Liver (tissue), 9 donors: Measurements from ENCODE around the gene UMAD1. TPM values are rescaled to one million over a fixed set of nuclear protein-coding genes. Genes with fewer than 3 reads are reported as not detected.
"Not testable (repeated sequence)": the region's sequence is repeated elsewhere in the genome, so short reads cannot be mapped to it uniquely, and the experiment has no call there.

Experiments used
- DNase-seq: peaks from one replicate; pipeline ENCODE4 v3.0.0-alpha.2; 2017; ENCODE audit warnings: low spot score
- H3K27ac ChIP-seq, 2 donors: one replicate each; pipeline ENCODE4 v1.7.0; 2013; ENCODE audit warnings: inconsistent platforms in 2 of 2, low read length in 2 of 2, control low read depth in 1 of 2, low read depth in 1 of 2, mild to moderate bottlenecking in 1 of 2
- H3K27me3 ChIP-seq, 4 donors: one replicate each; pipeline versions ENCODE4 v1.6.1 to v1.7.0; 2013; ENCODE audit warnings: low read length in 3 of 4, inconsistent platforms in 1 of 4, mild to moderate bottlenecking in 1 of 4, moderate library complexity in 1 of 4; ENCODE audit not compliant: control insufficient read depth in 4 of 4, insufficient read depth in 4 of 4
- H3K36me3 ChIP-seq, 4 donors: one replicate each; pipeline versions ENCODE4 v1.6.1 to v1.7.0; 2013; ENCODE audit warnings: low read length in 3 of 4, mild to moderate bottlenecking in 3 of 4, low read depth in 1 of 4, moderate library complexity in 1 of 4; ENCODE audit not compliant: control insufficient read depth in 4 of 4, insufficient read depth in 3 of 4
- H3K4me1 ChIP-seq, 4 donors: one replicate each; pipeline versions ENCODE4 v1.6.1 to v1.7.0; 2013; ENCODE audit warnings: low read length in 3 of 4, mild to moderate bottlenecking in 3 of 4, moderate library complexity in 1 of 4; ENCODE audit not compliant: control insufficient read depth in 4 of 4, insufficient read depth in 4 of 4
- H3K4me3 ChIP-seq, 3 donors: one replicate each; pipeline versions ENCODE4 v1.6.1 to v1.7.0; 2013; ENCODE audit warnings: low read length in 3 of 3, control low read depth in 1 of 3, low read depth in 1 of 3, mild to moderate bottlenecking in 1 of 3
- H3K9ac ChIP-seq, 2 donors: one replicate each; pipeline ENCODE4 v1.7.0; 2013; ENCODE audit warnings: low read length in 2 of 2, mild to moderate bottlenecking in 2 of 2, moderate library complexity in 2 of 2, control low read depth in 1 of 2, low read depth in 1 of 2
- H3K9me3 ChIP-seq, 4 donors: one replicate each; pipeline versions ENCODE4 v1.6.1 to v1.7.0; 2013; ENCODE audit warnings: low read length in 3 of 4; ENCODE audit not compliant: control insufficient read depth in 4 of 4
- EGR1 ChIP-seq, 2 donors: IDR thresholded peaks; 2 replicates each; pipeline ENCODE4 v1.6.1; 2016 to 2018; ENCODE audit warnings: antibody characterized with exemption in 2 of 2, low read depth in 2 of 2
- FOXA1 ChIP-seq: IDR thresholded peaks from 2 replicates; pipeline ENCODE4 v1.6.1; 2016; ENCODE audit warnings: antibody characterized with exemption
- FOXA2 ChIP-seq: IDR thresholded peaks from 2 replicates; pipeline ENCODE4 v1.6.1; 2016; ENCODE audit warnings: antibody characterized with exemption
- HNF4A ChIP-seq, 2 donors: conservative IDR thresholded peaks; 2 replicates each; pipeline ENCODE4 v1.6.1; 2016; ENCODE audit warnings: antibody characterized with exemption in 2 of 2, mild to moderate bottlenecking in 2 of 2
- HNF4G ChIP-seq: IDR thresholded peaks from 2 replicates; pipeline ENCODE4 v1.6.1; 2016; ENCODE audit warnings: antibody characterized with exemption
- JUND ChIP-seq, 2 donors: IDR thresholded peaks; 2 replicates each; pipeline ENCODE4 v1.6.1; 2016; ENCODE audit warnings: antibody characterized with exemption in 2 of 2
- MAX ChIP-seq: IDR thresholded peaks from 2 replicates; pipeline ENCODE4 v1.6.1; 2016; ENCODE audit warnings: antibody characterized with exemption
- NR2F2 ChIP-seq: IDR thresholded peaks from 2 replicates; pipeline ENCODE4 v1.6.1; 2016; ENCODE audit warnings: antibody characterized with exemption
- RAD21 ChIP-seq, 2 donors: IDR thresholded peaks; 2 replicates each; pipeline ENCODE4 v1.6.1; 2016; ENCODE audit warnings: antibody characterized with exemption in 2 of 2, mild to moderate bottlenecking in 2 of 2
- RXRA ChIP-seq, 2 donors: IDR thresholded peaks; 2 replicates each; pipeline ENCODE4 v1.6.1; 2017 to 2018; ENCODE audit warnings: antibody characterized with exemption in 2 of 2, mild to moderate bottlenecking in 1 of 2
- SP1 ChIP-seq: IDR thresholded peaks from 2 replicates; pipeline ENCODE4 v1.6.1; 2018; ENCODE audit warnings: antibody characterized with exemption, mild to moderate bottlenecking
- TAF1 ChIP-seq: conservative IDR thresholded peaks from 2 replicates; pipeline ENCODE4 v1.6.1; 2016; ENCODE audit warnings: antibody characterized with exemption, mild to moderate bottlenecking
- YY1 ChIP-seq: IDR thresholded peaks from 2 replicates; pipeline ENCODE4 v1.6.1; 2016; ENCODE audit warnings: antibody characterized with exemption, mild to moderate bottlenecking
- WGBS: extraction: QIAGEN DNeasy Blood & Tissue Kit; methylation state at CpG from one replicate; pipeline ENCODE4 v1.1.7; 2013; 5-methylcytosine and 5-hydroxymethylcytosine counted together
- polyA plus RNA-seq, 2 donors: library from polyadenylated mRNA; stranded (reverse) in 1 of 2; unstranded in 1 of 2; fragments of 200-250 nt in 1 of 2; fragments of >200 nt in 1 of 2; fragmentation: Nextera tagmentation in 1 of 2; extraction: Ambion mirVana in 1 of 2; gene quantifications; one replicate each; pipeline versions ENCODE4 v1.2.1 to v1.2.3, GENCODE V29; 2013 to 2015
- total RNA-seq, 2 donors: library from RNA; depleted of rRNA; stranded (reverse); fragments of >200 nt; gene quantifications; one replicate each; pipeline ENCODE4 v1.2.3, GENCODE V29; 2014
- TF ChIP-seq, protein P1 (sequence below): IDR thresholded peaks from 2 replicates; pipeline ENCODE4 v1.6.1; 2016; ENCODE audit warnings: antibody characterized with exemption
- TF ChIP-seq, protein P2 (sequence below): fragments of 150-350 bp; IDR thresholded peaks from 2 replicates; pipeline ENCODE4 v1.5.1; 2017; ENCODE audit warnings: improper control_type of control experiment, low read depth, low read length; ENCODE audit not compliant: missing input control
- TF ChIP-seq, protein P3 (sequence below): IDR thresholded peaks from 2 replicates; pipeline ENCODE4 v1.6.1; 2016; ENCODE audit warnings: antibody characterized with exemption, mild to moderate bottlenecking
- TF ChIP-seq, protein P4 (sequence below): IDR thresholded peaks from 2 replicates; pipeline ENCODE4 v1.6.1; 2016; ENCODE audit warnings: antibody characterized with exemption
- donor health status: healthy.
- donor health status: healthy.
- donor health status: healthy.
- donor health status: healthy.
- donor health status: healthy.

UMAD1 gene
- total and polyA plus RNA-seq, 4 donors: 5.9 to 12.2 (median 7.9) TPM

- Histone ChIP-seq H3K4me3 (no peak overlapping the region), H3K36me3 (no peaks in the 10 kb centered on the region), H3K9me3 (no peaks in the 10 kb centered on the region), H3K4me1 (no peaks in the 10 kb centered on the region), H3K9ac (no peak overlapping the region), H3K27me3 (no peaks in the 10 kb centered on the region), H3K27ac (no peak overlapping the region)
- no peak for TF ChIP-seq TAF1
- TF ChIP-seq NR2F2: no peak
- no peak for TF ChIP-seq HNF4G
- TF ChIP-seq SP1: no peak
- TF ChIP-seq MAX: no peak
- no peak for TF ChIP-seq RAD21 (IDR thresholded peaks at IDR 0.05)
- no peak for DNase-seq
- WGBS: 94% methylated on average over 3 of the region's 3 CpGs
These were observed 181.0 kb downstream of the UMAD1 start for GRCh38 chr7:7821517-7821916.

DNA sequence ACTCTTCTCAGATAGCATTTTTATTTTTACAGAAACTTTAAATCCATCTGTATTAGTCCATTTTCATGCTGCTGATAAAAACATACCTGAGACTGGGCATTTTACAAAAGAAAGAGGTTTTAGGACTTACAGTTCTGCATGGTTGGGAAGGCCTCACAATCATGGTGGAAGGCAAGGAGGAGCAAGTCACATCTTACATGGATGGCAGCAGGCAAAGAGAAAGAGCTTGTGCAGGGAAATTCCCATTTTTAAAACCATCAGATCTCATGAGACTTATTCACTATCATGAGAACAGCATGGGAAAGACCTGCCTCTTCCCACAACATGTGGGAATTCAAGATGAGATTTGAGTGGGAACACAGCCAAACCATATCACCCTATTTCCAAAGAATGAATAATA lies 184.7 kb downstream of the UMAD1 start:
- H3K27ac ChIP-seq, DNase-seq, H3K9me3 ChIP-seq, H3K4me1 ChIP-seq, H3K9ac ChIP-seq, H3K36me3 ChIP-seq, H3K4me3 ChIP-seq, H3K27me3 ChIP-seq: not testable (repeated sequence)

- DNase-seq: no peak
- Histone ChIP-seq H3K27ac (no peak overlapping the region), H3K9me3 (no peaks in the 10 kb centered on the region), H3K27me3 (no peaks in the 10 kb centered on the region), H3K4me3 (no peak overlapping the region), H3K36me3 (no peaks in the 10 kb centered on the region), H3K9ac (no peak overlapping the region), H3K4me1 (peaks cover 0 to 6% (median 2%) of the 10 kb centered on the region in 4 donors)
- WGBS: 93% methylated on average over 2 of the region's 2 CpGs
- no peak for TF ChIP-seq MAX
- TF ChIP-seq, protein P1, sequence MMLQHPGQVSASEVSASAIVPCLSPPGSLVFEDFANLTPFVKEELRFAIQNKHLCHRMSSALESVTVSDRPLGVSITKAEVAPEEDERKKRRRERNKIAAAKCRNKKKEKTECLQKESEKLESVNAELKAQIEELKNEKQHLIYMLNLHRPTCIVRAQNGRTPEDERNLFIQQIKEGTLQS: no peak
- TF ChIP-seq YY1: no peak
- TF ChIP-seq FOXA1: no peak
- no peak for TF ChIP-seq RAD21 (IDR thresholded peaks at IDR 0.05)
- TF ChIP-seq JUND (IDR thresholded peaks at IDR 0.05): no peak
- TF ChIP-seq, protein P2, sequence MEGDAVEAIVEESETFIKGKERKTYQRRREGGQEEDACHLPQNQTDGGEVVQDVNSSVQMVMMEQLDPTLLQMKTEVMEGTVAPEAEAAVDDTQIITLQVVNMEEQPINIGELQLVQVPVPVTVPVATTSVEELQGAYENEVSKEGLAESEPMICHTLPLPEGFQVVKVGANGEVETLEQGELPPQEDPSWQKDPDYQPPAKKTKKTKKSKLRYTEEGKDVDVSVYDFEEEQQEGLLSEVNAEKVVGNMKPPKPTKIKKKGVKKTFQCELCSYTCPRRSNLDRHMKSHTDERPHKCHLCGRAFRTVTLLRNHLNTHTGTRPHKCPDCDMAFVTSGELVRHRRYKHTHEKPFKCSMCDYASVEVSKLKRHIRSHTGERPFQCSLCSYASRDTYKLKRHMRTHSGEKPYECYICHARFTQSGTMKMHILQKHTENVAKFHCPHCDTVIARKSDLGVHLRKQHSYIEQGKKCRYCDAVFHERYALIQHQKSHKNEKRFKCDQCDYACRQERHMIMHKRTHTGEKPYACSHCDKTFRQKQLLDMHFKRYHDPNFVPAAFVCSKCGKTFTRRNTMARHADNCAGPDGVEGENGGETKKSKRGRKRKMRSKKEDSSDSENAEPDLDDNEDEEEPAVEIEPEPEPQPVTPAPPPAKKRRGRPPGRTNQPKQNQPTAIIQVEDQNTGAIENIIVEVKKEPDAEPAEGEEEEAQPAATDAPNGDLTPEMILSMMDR: no peak
- no peak for TF ChIP-seq SP1
- no peak for TF ChIP-seq HNF4A (conservative IDR thresholded peaks at IDR 0.05)
- TF ChIP-seq EGR1 (IDR thresholded peaks at IDR 0.05; ENCODE audit: low read depth in 2 of 2): no peak
- TF ChIP-seq, protein P3, sequence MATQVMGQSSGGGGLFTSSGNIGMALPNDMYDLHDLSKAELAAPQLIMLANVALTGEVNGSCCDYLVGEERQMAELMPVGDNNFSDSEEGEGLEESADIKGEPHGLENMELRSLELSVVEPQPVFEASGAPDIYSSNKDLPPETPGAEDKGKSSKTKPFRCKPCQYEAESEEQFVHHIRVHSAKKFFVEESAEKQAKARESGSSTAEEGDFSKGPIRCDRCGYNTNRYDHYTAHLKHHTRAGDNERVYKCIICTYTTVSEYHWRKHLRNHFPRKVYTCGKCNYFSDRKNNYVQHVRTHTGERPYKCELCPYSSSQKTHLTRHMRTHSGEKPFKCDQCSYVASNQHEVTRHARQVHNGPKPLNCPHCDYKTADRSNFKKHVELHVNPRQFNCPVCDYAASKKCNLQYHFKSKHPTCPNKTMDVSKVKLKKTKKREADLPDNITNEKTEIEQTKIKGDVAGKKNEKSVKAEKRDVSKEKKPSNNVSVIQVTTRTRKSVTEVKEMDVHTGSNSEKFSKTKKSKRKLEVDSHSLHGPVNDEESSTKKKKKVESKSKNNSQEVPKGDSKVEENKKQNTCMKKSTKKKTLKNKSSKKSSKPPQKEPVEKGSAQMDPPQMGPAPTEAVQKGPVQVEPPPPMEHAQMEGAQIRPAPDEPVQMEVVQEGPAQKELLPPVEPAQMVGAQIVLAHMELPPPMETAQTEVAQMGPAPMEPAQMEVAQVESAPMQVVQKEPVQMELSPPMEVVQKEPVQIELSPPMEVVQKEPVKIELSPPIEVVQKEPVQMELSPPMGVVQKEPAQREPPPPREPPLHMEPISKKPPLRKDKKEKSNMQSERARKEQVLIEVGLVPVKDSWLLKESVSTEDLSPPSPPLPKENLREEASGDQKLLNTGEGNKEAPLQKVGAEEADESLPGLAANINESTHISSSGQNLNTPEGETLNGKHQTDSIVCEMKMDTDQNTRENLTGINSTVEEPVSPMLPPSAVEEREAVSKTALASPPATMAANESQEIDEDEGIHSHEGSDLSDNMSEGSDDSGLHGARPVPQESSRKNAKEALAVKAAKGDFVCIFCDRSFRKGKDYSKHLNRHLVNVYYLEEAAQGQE: no peak
- no peak for TF ChIP-seq RXRA (IDR thresholded peaks at IDR 0.05)
- no peak for TF ChIP-seq FOXA2
- TF ChIP-seq, protein P4, sequence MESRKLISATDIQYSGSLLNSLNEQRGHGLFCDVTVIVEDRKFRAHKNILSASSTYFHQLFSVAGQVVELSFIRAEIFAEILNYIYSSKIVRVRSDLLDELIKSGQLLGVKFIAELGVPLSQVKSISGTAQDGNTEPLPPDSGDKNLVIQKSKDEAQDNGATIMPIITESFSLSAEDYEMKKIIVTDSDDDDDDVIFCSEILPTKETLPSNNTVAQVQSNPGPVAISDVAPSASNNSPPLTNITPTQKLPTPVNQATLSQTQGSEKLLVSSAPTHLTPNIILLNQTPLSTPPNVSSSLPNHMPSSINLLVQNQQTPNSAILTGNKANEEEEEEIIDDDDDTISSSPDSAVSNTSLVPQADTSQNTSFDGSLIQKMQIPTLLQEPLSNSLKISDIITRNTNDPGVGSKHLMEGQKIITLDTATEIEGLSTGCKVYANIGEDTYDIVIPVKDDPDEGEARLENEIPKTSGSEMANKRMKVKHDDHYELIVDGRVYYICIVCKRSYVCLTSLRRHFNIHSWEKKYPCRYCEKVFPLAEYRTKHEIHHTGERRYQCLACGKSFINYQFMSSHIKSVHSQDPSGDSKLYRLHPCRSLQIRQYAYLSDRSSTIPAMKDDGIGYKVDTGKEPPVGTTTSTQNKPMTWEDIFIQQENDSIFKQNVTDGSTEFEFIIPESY: no peak
These were observed 189.1 kb downstream of the UMAD1 start for GRCh38 chr7:7829667-7830066.
